GM12892 (cell line): ENCODE measurements around the gene CEMIP.

Experiments
- POLR2A ChIP-seq: IDR thresholded peaks from 2 replicates; pipeline ENCODE4 v1.6.1; 2011; ENCODE audit warnings: low read depth, low read length, control low read depth
- POLR2AphosphoS5 ChIP-seq: IDR thresholded peaks from 2 replicates; pipeline ENCODE4 v1.6.1; 2011; ENCODE audit warnings: low read depth, low read length, control low read depth
- TAF1 ChIP-seq: IDR thresholded peaks from 2 replicates; pipeline ENCODE4 v1.6.1; 2011; ENCODE audit warnings: low read depth, mild to moderate bottlenecking, control low read depth, low read length, borderline replicate concordance

DNA sequence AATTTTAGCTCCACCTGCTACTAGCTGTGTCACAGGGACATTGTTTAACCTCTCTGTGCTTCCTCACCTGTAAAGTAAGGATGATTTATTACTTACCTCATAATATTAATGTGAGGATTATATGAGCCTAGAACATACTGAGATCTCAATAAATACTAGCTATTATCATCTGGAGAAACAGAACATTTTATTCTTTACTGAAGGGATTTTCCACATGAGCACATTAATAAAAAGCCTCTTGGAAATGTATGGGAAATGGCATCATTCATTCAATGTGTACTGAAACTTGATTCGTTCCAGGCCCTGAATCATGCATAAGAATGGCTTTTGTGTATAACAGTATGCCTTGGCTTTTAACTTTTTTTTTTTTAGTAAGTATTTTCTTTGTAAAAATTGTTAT, 11.0 kb upstream of the CEMIP start:
- TF ChIP-seq POLR2A (no peak), POLR2AphosphoS5 (no peak), TAF1 (no peak)
